PC-9 (cell line): Measurements from ENCODE around the gene SRGAP1. TPM values are rescaled to one million over a fixed set of nuclear protein-coding genes. Genes with fewer than 3 reads are reported as not detected.

Experiments
- BruUV-seq: library from RNA; stranded (reverse); fragments of 400-500 nt; replicated peaks from 2 replicates; lab custom pipeline; 2021; lab: Mats Ljungman, UMichigan
- CTCF ChIA-PET: fragments of 300-600 bp; sonication (Branson Sonifier 250); formaldehyde crosslinking; loops from one replicate; lab custom pipeline; 2022; ENCODE audit warnings: antibody characterized with exemption; lab: Charles Lee
- POLR2A ChIA-PET: fragments of 300-600 bp; sonication (Branson Sonifier 250); formaldehyde crosslinking; loops from one replicate; lab custom pipeline; 2022; ENCODE audit warnings: antibody characterized with exemption; ENCODE audit not compliant: unreplicated experiment; lab: Charles Lee
- DNase-seq, 2 experiments: peaks; one replicate each; pipeline versions ENCODE4 v3.0.0 to v3.0.0-alpha.2; 2015 to 2022; ENCODE audit warnings: mixed read lengths in 1 of 2
- H2AFZ ChIP-seq: fragments of 200-600 bp; sonication (generic); 2 replicates; pipeline ENCODE4 v1.8.1; 2017; ENCODE audit warnings: antibody characterized with exemption
- H3F3A ChIP-seq: fragments of 200-600 bp; sonication (generic); 2 replicates; pipeline ENCODE4 v1.8.1; 2017; ENCODE audit warnings: antibody characterized with exemption, mild to moderate bottlenecking, low read depth; ENCODE audit not compliant: insufficient read depth
- H3K27ac ChIP-seq: fragments of 200-600 bp; sonication (generic); 2 replicates; pipeline ENCODE4 v1.6.1; 2016; ENCODE audit warnings: mixed run types
- H3K27me3 ChIP-seq: fragments of 200-600 bp; sonication (generic); 2 replicates; pipeline ENCODE4 v1.6.1; 2016; ENCODE audit warnings: low read depth, mixed run types; ENCODE audit not compliant: insufficient read depth
- H3K36me3 ChIP-seq: fragments of 200-600 bp; sonication (generic); 2 replicates; pipeline ENCODE4 v1.6.1; 2016; ENCODE audit warnings: low read depth, mixed run types
- H3K4me1 ChIP-seq: fragments of 200-600 bp; sonication (generic); replicated peaks from 2 replicates; pipeline ENCODE4 v1.6.1; 2016; ENCODE audit warnings: mixed run types; ENCODE audit not compliant: insufficient read depth
- H3K4me2 ChIP-seq: fragments of 200-600 bp; sonication (generic); 2 replicates; pipeline ENCODE4 v1.6.1; 2017; ENCODE audit warnings: mixed run types
- H3K4me3 ChIP-seq: fragments of 200-600 bp; sonication (generic); 2 replicates; pipeline ENCODE4 v1.6.1; 2016; ENCODE audit warnings: mixed run types
- H3K79me2 ChIP-seq: fragments of 200-600 bp; sonication (generic); 2 replicates; pipeline ENCODE4 v1.6.1; 2017; ENCODE audit warnings: low read depth, mixed run types
- H3K9me2 ChIP-seq: fragments of 200-600 bp; sonication (generic); 2 replicates; pipeline ENCODE4 v1.8.1; 2017; ENCODE audit warnings: mild to moderate bottlenecking; ENCODE audit not compliant: insufficient read depth
- H3K9me3 ChIP-seq: fragments of 200-600 bp; sonication (generic); 2 replicates; pipeline ENCODE4 v1.8.1; 2016; ENCODE audit warnings: low read depth; ENCODE audit not compliant: insufficient read depth
- H4K20me1 ChIP-seq: fragments of 200-600 bp; sonication (generic); 2 replicates; pipeline ENCODE4 v1.8.1; 2017; ENCODE audit not compliant: insufficient read depth
- CTCF ChIP-seq: fragments of 200-600 bp; sonication (generic); conservative IDR thresholded peaks from 2 replicates; pipeline ENCODE4 v1.6.1; 2017; ENCODE audit warnings: mixed run types, antibody characterized with exemption, mild to moderate bottlenecking, moderate library complexity
- EZH2 ChIP-seq: fragments of 200-600 bp; sonication (generic); IDR thresholded peaks from 2 replicates; pipeline ENCODE4 v1.8.0; 2017; ENCODE audit warnings: antibody characterized with exemption, low read depth
- intact Hi-C: fragments of 100-400 bp; cut with micrococcal nuclease; formaldehyde crosslinking; loops from one replicate; pipeline ENCODE4 v1.10.0; 2022; ENCODE audit not compliant: unreplicated experiment
- total RNA-seq: library from RNA; stranded (reverse); gene quantifications from 2 replicates; pipeline ENCODE4 v1.2.3, GENCODE V29; 2021

SRGAP1 gene
- total RNA-seq, 1 experiment from 2014 or later = 24.5 TPM

DNA sequence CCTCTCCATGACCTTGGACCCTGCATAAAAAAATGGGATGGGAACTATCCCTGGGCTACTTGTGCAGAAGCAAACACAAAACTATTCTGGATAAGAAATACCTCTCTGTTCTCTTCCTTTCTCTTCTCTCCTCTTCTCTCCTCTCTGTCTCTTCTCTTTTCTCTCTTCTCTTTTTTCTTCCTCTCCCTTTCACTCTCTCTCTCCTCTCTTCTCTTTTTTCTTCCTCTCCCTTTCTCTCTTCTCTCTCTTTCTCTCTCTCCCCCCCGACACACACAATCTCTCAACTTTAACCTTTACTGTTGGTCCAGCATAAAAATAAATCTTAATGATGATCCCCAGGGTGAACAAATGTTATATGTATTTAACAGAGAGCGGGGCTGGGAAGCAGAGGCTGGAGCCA, 141.4 kb downstream of the SRGAP1 start:
- H4K20me1 ChIP-seq = no peaks in the 10 kb centered on the region; the same call in 1 of the 2 replicates
- no peak for DNase-seq
- no peaks in the 10 kb centered on the region for H3K27me3 ChIP-seq
- H3K36me3 ChIP-seq = peaks cover 44% of the 10 kb centered on the region; the same call in 1 of the 2 replicates
- TF ChIP-seq CTCF = no peak
- no peak for TF ChIP-seq EZH2
- peaks cover 56% of the 10 kb centered on the region for H3K79me2 ChIP-seq
- H3K9me3 ChIP-seq = no peaks in the 10 kb centered on the region
- H3K4me2 ChIP-seq = no peak overlapping the region
- 0 out of 2 replicates have a peak, but pooled peaks cover 5% of the 10 kb centered on the region for H3F3A ChIP-seq
- H2AFZ ChIP-seq = no peak overlapping the region
- ChIA-PET CTCF (no interaction called here), POLR2A (no interaction called here)
- no peak overlapping the region for H3K27ac ChIP-seq
- no peaks in the 10 kb centered on the region for H3K9me2 ChIP-seq
- no TSS peak for BruUV-seq
- H3K4me3 ChIP-seq = no peak overlapping the region
- H3K4me1 ChIP-seq = no peaks in the 10 kb centered on the region
- intact Hi-C loops = no loop called here

GRCh38 chr12:63989301-63989845, 144.9 kb downstream of the SRGAP1 start:
- no peak overlapping the region for H2AFZ ChIP-seq
- no peak overlapping the region for H3K4me2 ChIP-seq
- TF ChIP-seq CTCF (no peak), EZH2 (no peak)
- CTCF ChIA-PET = no interaction called here
- no TSS peak for BruUV-seq
- no peak overlapping the region for H3K4me3 ChIP-seq
- intact Hi-C loops = no loop called here
- no peaks in the 10 kb centered on the region for H3K27me3 ChIP-seq
- no peaks in the 10 kb centered on the region; the same call in 1 of the 2 replicates for H4K20me1 ChIP-seq
- DNase-seq = no peak
- no peaks in the 10 kb centered on the region for H3K9me3 ChIP-seq
- H3F3A ChIP-seq = peaks cover 8% of the 10 kb centered on the region; the same call in 1 of the 2 replicates
- H3K79me2 ChIP-seq = peaks cover 33% of the 10 kb centered on the region
- H3K9me2 ChIP-seq = no peaks in the 10 kb centered on the region
- no peaks in the 10 kb centered on the region for H3K4me1 ChIP-seq
- POLR2A ChIA-PET = no interaction called here
- H3K36me3 ChIP-seq = peaks cover 38% of the 10 kb centered on the region; the same call in 1 of the 2 replicates
- no peak overlapping the region for H3K27ac ChIP-seq

DNA sequence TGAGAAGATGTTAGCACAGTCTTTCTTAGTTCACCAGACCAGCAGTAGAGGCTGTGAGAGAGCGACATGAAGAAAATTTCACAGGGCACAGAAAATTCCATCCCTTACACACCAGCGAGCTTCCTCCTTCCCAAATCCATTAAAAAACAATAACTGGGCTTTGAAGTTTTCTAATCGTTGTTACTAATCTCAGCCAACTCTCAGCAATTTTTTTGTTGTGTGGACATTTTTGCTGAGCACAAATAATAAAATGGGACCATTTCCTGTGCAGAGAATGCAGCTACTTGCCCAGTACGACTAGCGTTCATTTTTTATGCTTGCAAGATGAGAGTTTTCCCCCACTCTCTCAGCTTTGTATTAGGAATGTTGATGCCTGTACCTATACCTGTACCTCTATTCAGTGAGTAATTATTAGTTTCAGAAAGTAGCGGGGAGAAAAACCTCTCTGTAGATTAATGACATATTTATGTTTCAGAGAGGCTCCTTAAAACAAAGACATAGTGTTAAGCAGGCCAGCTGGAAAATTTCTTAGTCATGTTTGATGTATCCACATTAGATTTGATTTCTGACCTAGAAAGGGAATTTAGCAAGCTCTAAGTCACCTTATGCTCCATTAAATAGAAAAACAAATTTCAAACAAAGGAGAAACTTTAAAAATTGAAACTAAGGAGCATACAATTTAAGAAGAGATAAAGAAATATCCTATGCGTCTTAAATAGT, 146.5 kb downstream of the SRGAP1 start:
- DNase-seq = no peak
- Histone ChIP-seq H3K9me3 (no peaks in the 10 kb centered on the region), H3F3A (peaks cover 8% of the 10 kb centered on the region; the same call in 1 of the 2 replicates), H4K20me1 (no peaks in the 10 kb centered on the region; the same call in 1 of the 2 replicates), H2AFZ (no peak overlapping the region), H3K4me2 (no peak overlapping the region), H3K79me2 (peaks cover 18% of the 10 kb centered on the region), H3K36me3 (peaks cover 39% of the 10 kb centered on the region; the same call in 1 of the 2 replicates), H3K4me3 (no peak overlapping the region), H3K27ac (no peak overlapping the region), H3K27me3 (no peaks in the 10 kb centered on the region), H3K4me1 (no peaks in the 10 kb centered on the region), H3K9me2 (no peaks in the 10 kb centered on the region)
- CTCF ChIA-PET = no interaction called here
- POLR2A ChIA-PET = interaction anchor here (0.5 to 0.7 kb wide), 2 partner anchors 70 to 123 kb away, joined by 5 to 34 read pairs; no protein-coding TSS in a partner anchor
- intact Hi-C loops = loop anchor here (10.0 kb wide), 1 partner anchor 146 kb away; the partner anchor contains the start of gene SRGAP1
- BruUV-seq = no TSS peak
- no peak for TF ChIP-seq EZH2
- TF ChIP-seq CTCF = no peak
